PC-9 (cell line): Measurements from ENCODE around the gene COL25A1. TPM values are rescaled to one million over a fixed set of nuclear protein-coding genes. Genes with fewer than 3 reads are reported as not detected.

Source experiments
- BruUV-seq: library from RNA; stranded (reverse); fragments of 400-500 nt; replicated peaks from 2 replicates; lab custom pipeline; 2021; lab: Mats Ljungman, UMichigan
- CTCF ChIA-PET: fragments of 300-600 bp; sonication (Branson Sonifier 250); formaldehyde crosslinking; loops from one replicate; lab custom pipeline; 2022; ENCODE audit warnings: antibody characterized with exemption; lab: Charles Lee
- POLR2A ChIA-PET: fragments of 300-600 bp; sonication (Branson Sonifier 250); formaldehyde crosslinking; loops from one replicate; lab custom pipeline; 2022; ENCODE audit warnings: antibody characterized with exemption; ENCODE audit not compliant: unreplicated experiment; lab: Charles Lee
- DNase-seq, 2 experiments: peaks; one replicate each; pipeline versions ENCODE4 v3.0.0 to v3.0.0-alpha.2; 2015 to 2022; ENCODE audit warnings: mixed read lengths in 1 of 2
- H2AFZ ChIP-seq: fragments of 200-600 bp; sonication (generic); 2 replicates; pipeline ENCODE4 v1.8.1; 2017; ENCODE audit warnings: antibody characterized with exemption
- H3F3A ChIP-seq: fragments of 200-600 bp; sonication (generic); 2 replicates; pipeline ENCODE4 v1.8.1; 2017; ENCODE audit warnings: antibody characterized with exemption, mild to moderate bottlenecking, low read depth; ENCODE audit not compliant: insufficient read depth
- H3K27ac ChIP-seq: fragments of 200-600 bp; sonication (generic); 2 replicates; pipeline ENCODE4 v1.6.1; 2016; ENCODE audit warnings: mixed run types
- H3K27me3 ChIP-seq: fragments of 200-600 bp; sonication (generic); 2 replicates; pipeline ENCODE4 v1.6.1; 2016; ENCODE audit warnings: low read depth, mixed run types; ENCODE audit not compliant: insufficient read depth
- H3K36me3 ChIP-seq: fragments of 200-600 bp; sonication (generic); 2 replicates; pipeline ENCODE4 v1.6.1; 2016; ENCODE audit warnings: low read depth, mixed run types
- H3K4me1 ChIP-seq: fragments of 200-600 bp; sonication (generic); replicated peaks from 2 replicates; pipeline ENCODE4 v1.6.1; 2016; ENCODE audit warnings: mixed run types; ENCODE audit not compliant: insufficient read depth
- H3K4me2 ChIP-seq: fragments of 200-600 bp; sonication (generic); 2 replicates; pipeline ENCODE4 v1.6.1; 2017; ENCODE audit warnings: mixed run types
- H3K4me3 ChIP-seq: fragments of 200-600 bp; sonication (generic); 2 replicates; pipeline ENCODE4 v1.6.1; 2016; ENCODE audit warnings: mixed run types
- H3K79me2 ChIP-seq: fragments of 200-600 bp; sonication (generic); 2 replicates; pipeline ENCODE4 v1.6.1; 2017; ENCODE audit warnings: low read depth, mixed run types
- H3K9me2 ChIP-seq: fragments of 200-600 bp; sonication (generic); 2 replicates; pipeline ENCODE4 v1.8.1; 2017; ENCODE audit warnings: mild to moderate bottlenecking; ENCODE audit not compliant: insufficient read depth
- H3K9me3 ChIP-seq: fragments of 200-600 bp; sonication (generic); 2 replicates; pipeline ENCODE4 v1.8.1; 2016; ENCODE audit warnings: low read depth; ENCODE audit not compliant: insufficient read depth
- H4K20me1 ChIP-seq: fragments of 200-600 bp; sonication (generic); 2 replicates; pipeline ENCODE4 v1.8.1; 2017; ENCODE audit not compliant: insufficient read depth
- EZH2 ChIP-seq: fragments of 200-600 bp; sonication (generic); IDR thresholded peaks from 2 replicates; pipeline ENCODE4 v1.8.0; 2017; ENCODE audit warnings: antibody characterized with exemption, low read depth
- intact Hi-C: fragments of 100-400 bp; cut with micrococcal nuclease; formaldehyde crosslinking; loops from one replicate; pipeline ENCODE4 v1.10.0; 2022; ENCODE audit not compliant: unreplicated experiment
- total RNA-seq: library from RNA; stranded (reverse); gene quantifications from 2 replicates; pipeline ENCODE4 v1.2.3, GENCODE V29; 2021
- TF ChIP-seq, protein P1 (sequence below): fragments of 200-600 bp; sonication (generic); conservative IDR thresholded peaks from 2 replicates; pipeline ENCODE4 v1.6.1; 2017; ENCODE audit warnings: mixed run types, antibody characterized with exemption, mild to moderate bottlenecking, moderate library complexity

The COL25A1 gene
- total RNA-seq, 1 experiment from 2014 or later: not detected

DNA sequence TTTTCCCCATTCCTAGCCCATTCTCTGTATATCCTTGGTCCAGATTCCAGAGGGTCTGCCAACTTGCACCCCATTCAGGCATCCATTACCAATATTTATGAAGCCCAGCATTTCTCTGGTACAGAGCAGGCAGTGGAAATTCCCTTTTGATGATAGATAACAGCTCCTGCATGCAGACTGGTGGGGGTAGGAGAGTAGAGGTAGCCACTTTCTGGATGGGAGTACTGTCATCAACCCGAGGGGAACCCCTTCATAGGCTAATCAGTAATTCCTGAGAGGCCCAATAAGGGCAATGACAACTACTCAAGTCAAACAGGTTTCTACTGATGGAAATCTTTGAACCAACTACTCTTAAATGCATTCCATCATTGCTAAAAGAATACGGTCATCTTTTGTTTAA lies 63.7 kb downstream of the COL25A1 start:
- no peaks in the 10 kb centered on the region for H3K27me3 ChIP-seq
- H3F3A ChIP-seq: no peaks in the 10 kb centered on the region
- CTCF ChIA-PET: no interaction called here
- H3K27ac ChIP-seq: no peak overlapping the region
- H3K4me2 ChIP-seq: no peak overlapping the region
- POLR2A ChIA-PET: no interaction called here
- intact Hi-C loops: no loop called here
- H3K9me3 ChIP-seq: no peaks in the 10 kb centered on the region
- H3K36me3 ChIP-seq: no peaks in the 10 kb centered on the region
- no peak overlapping the region for H2AFZ ChIP-seq
- no peaks in the 10 kb centered on the region for H3K4me1 ChIP-seq
- BruUV-seq: no TSS peak
- no peaks in the 10 kb centered on the region for H3K9me2 ChIP-seq
- H3K79me2 ChIP-seq: no peaks in the 10 kb centered on the region
- no peak for DNase-seq
- no peak overlapping the region for H3K4me3 ChIP-seq
- no peak for TF ChIP-seq EZH2
- TF ChIP-seq, protein P1, sequence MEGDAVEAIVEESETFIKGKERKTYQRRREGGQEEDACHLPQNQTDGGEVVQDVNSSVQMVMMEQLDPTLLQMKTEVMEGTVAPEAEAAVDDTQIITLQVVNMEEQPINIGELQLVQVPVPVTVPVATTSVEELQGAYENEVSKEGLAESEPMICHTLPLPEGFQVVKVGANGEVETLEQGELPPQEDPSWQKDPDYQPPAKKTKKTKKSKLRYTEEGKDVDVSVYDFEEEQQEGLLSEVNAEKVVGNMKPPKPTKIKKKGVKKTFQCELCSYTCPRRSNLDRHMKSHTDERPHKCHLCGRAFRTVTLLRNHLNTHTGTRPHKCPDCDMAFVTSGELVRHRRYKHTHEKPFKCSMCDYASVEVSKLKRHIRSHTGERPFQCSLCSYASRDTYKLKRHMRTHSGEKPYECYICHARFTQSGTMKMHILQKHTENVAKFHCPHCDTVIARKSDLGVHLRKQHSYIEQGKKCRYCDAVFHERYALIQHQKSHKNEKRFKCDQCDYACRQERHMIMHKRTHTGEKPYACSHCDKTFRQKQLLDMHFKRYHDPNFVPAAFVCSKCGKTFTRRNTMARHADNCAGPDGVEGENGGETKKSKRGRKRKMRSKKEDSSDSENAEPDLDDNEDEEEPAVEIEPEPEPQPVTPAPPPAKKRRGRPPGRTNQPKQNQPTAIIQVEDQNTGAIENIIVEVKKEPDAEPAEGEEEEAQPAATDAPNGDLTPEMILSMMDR: no peak
- no peaks in the 10 kb centered on the region for H4K20me1 ChIP-seq

DNA sequence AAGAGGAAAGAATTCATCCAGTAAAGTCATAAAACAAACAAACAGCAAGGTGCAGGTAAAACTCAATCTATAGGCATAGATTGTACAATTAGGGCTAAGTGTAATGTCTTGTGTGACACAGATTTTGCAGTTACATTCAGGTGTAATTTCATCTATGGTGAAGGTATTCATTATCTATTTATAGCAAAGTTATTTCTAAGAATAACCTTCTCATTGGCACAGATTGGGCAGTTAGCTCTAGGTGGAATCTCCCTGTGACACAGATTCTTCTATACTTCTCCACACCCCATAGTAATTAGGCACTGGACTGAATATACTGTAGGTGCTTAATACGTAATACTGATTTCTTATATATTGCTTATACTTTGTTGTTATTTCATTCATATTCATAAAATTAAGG lies 66.8 kb downstream of the COL25A1 start:
- no peak overlapping the region for H3K4me3 ChIP-seq

DNA sequence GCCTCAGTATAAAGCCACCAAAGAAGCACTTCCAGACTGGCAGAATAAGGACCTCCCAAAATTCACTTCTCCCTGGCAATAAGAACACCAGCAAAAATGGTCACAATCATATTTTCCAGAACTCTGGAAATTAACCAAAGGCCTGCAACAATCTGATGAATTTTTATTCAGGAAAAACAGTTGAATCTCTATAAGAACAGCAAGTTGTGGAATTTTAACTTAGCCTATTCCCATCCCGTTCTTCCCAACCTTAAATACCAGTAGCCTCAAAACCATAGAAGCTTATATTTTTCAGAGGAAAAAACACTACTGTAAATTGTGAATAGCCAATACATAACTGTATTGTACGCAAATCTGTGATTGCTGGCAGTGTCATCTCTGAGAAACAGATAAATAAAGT lies 67.9 kb downstream of the COL25A1 start:
- POLR2A ChIA-PET: no interaction called here
- CTCF ChIA-PET: no interaction called here
- no TSS peak for BruUV-seq

More for the DNA sequence above, 66.8 kb downstream of the COL25A1 start:
- Histone ChIP-seq H3K9me2 (no peaks in the 10 kb centered on the region), H2AFZ (no peak overlapping the region), H3K79me2 (no peaks in the 10 kb centered on the region), H3K9me3 (no peaks in the 10 kb centered on the region), H3K36me3 (no peaks in the 10 kb centered on the region), H3K27me3 (no peaks in the 10 kb centered on the region), H3F3A (no peaks in the 10 kb centered on the region), H3K4me2 (no peak overlapping the region), H4K20me1 (no peaks in the 10 kb centered on the region), H3K4me1 (no peaks in the 10 kb centered on the region), H3K27ac (no peak overlapping the region)
- DNase-seq: no peak
- POLR2A ChIA-PET: no interaction called here
- BruUV-seq: no TSS peak
- TF ChIP-seq EZH2: no peak
- intact Hi-C loops: no loop called here
- CTCF ChIA-PET: no interaction called here

More for the DNA sequence above, 67.9 kb downstream of the COL25A1 start:
- Histone ChIP-seq H3K4me2 (no peak overlapping the region), H3K4me3 (no peak overlapping the region), H3K9me2 (no peaks in the 10 kb centered on the region), H3K27ac (no peak overlapping the region), H3K79me2 (no peaks in the 10 kb centered on the region), H3K27me3 (no peaks in the 10 kb centered on the region), H3K4me1 (no peaks in the 10 kb centered on the region), H4K20me1 (no peaks in the 10 kb centered on the region), H3F3A (no peaks in the 10 kb centered on the region), H3K9me3 (no peaks in the 10 kb centered on the region), H2AFZ (no peak overlapping the region), H3K36me3 (no peaks in the 10 kb centered on the region)
- no peak for DNase-seq
- intact Hi-C loops: no loop called here
- TF ChIP-seq, protein P1: no peak
- no peak for TF ChIP-seq EZH2
